CD14-positive monocyte (primary cell): Measurements from ENCODE around the gene CETP. TPM values are rescaled to one million over a fixed set of nuclear protein-coding genes. Genes with fewer than 3 reads are reported as not detected.

Experiments
- DNase-seq, 3 donors: peaks; one replicate each; pipeline ENCODE4 v3.0.0-alpha.2; 2011 to 2022
- H2AFZ ChIP-seq: 2 replicates; pipeline ENCODE4 v1.6.0; 2012; ENCODE audit warnings: mild to moderate bottlenecking, low read depth, low read length, inconsistent platforms; ENCODE audit not compliant: insufficient read depth, poor library complexity, severe bottlenecking
- H3K27ac ChIP-seq, 2 donors: 1 replicate in 1 of 2; 2 replicates in 1 of 2; pipeline ENCODE4 v1.5.1; 2012 to 2013; ENCODE audit warnings: low read length in 2 of 2, control low read depth in 1 of 2, inconsistent platforms in 1 of 2, low read depth in 1 of 2, mild to moderate bottlenecking in 1 of 2
- H3K27me3 ChIP-seq, 2 donors: one replicate each; pipeline versions ENCODE4 v1.6.0 to v1.6.1; 2011 to 2013; ENCODE audit warnings: low read length in 2 of 2; ENCODE audit not compliant: control insufficient read depth in 2 of 2, insufficient read depth in 2 of 2
- H3K36me3 ChIP-seq, 2 donors: replicated peaks in 1 of 2; 1 replicate in 1 of 2; 2 replicates in 1 of 2; pipeline versions ENCODE4 v1.5.1 to v1.6.1; 2012 to 2013; ENCODE audit warnings: low read length in 2 of 2, control low read depth in 1 of 2, inconsistent platforms in 1 of 2, mild to moderate bottlenecking in 1 of 2; ENCODE audit not compliant: insufficient read depth in 2 of 2, control insufficient read depth in 1 of 2
- H3K4me1 ChIP-seq, 2 donors: 1 replicate in 1 of 2; 2 replicates in 1 of 2; pipeline versions ENCODE4 v1.5.1 to v1.6.1; 2012 to 2013; ENCODE audit warnings: low read length in 2 of 2, control low read depth in 1 of 2, inconsistent platforms in 1 of 2, mild to moderate bottlenecking in 1 of 2, moderate library complexity in 1 of 2; ENCODE audit not compliant: insufficient read depth in 2 of 2, control insufficient read depth in 1 of 2
- H3K4me2 ChIP-seq: replicated peaks from 2 replicates; pipeline ENCODE3; 2012; ENCODE audit warnings: low read length, moderate library complexity, mild to moderate bottlenecking; ENCODE audit not compliant: poor library complexity, severe bottlenecking; ENCODE audit errors: extremely low read depth
- H3K4me3 ChIP-seq, 3 experiments: fragments of 200-600 bp in 1 of 3; sonication (generic) in 1 of 3; replicated peaks in 1 of 3; 1 replicate in 2 of 3; 2 replicates in 1 of 3; pipeline ENCODE4 v1.5.1; 2011 to 2013; ENCODE audit warnings: low read length in 3 of 3, mild to moderate bottlenecking in 3 of 3, control low read depth in 2 of 3, low read depth in 2 of 3, inconsistent platforms in 1 of 3, moderate library complexity in 1 of 3
- H3K79me2 ChIP-seq: 2 replicates; pipeline ENCODE4 v1.6.0; 2012; ENCODE audit warnings: mild to moderate bottlenecking, control low read depth, inconsistent platforms, low read length, moderate library complexity; ENCODE audit not compliant: insufficient read depth
- H3K9ac ChIP-seq: 2 replicates; pipeline ENCODE4 v1.6.0; 2017; ENCODE audit warnings: low read length, mild to moderate bottlenecking; ENCODE audit not compliant: insufficient read depth, poor library complexity, severe bottlenecking
- H3K9me3 ChIP-seq, 2 donors: replicated peaks in 1 of 2; 1 replicate in 1 of 2; 2 replicates in 1 of 2; pipeline versions ENCODE4 v1.5.1 to v1.6.1; 2012 to 2013; ENCODE audit warnings: low read length in 2 of 2, control low read depth in 1 of 2; ENCODE audit not compliant: control insufficient read depth in 1 of 2, insufficient read depth in 1 of 2
- H4K20me1 ChIP-seq: 2 replicates; pipeline ENCODE4 v1.6.0; 2012; ENCODE audit warnings: mild to moderate bottlenecking, low read length, control low read depth, moderate library complexity; ENCODE audit not compliant: insufficient read depth
- H3K27ac Mint-ChIP-seq, 7 donors: one replicate each; pipeline ENCODE4 v1.8.0; 2020; ENCODE audit warnings: mild to moderate bottlenecking in 7 of 7, mixed read lengths in 7 of 7, moderate library complexity in 6 of 7, inconsistent platforms in 2 of 7
- H3K27me3 Mint-ChIP-seq, 3 donors: one replicate each; pipeline ENCODE4 v1.8.0; 2021 to 2022; ENCODE audit warnings: low read depth in 3 of 3, mild to moderate bottlenecking in 3 of 3, mixed read lengths in 3 of 3, moderate library complexity in 3 of 3, inconsistent platforms in 1 of 3
- H3K36me3 Mint-ChIP-seq, 2 donors: one replicate each; pipeline ENCODE4 v1.8.0; 2020; ENCODE audit warnings: mixed read lengths in 2 of 2, inconsistent platforms in 1 of 2, mild to moderate bottlenecking in 1 of 2
- H3K4me1 Mint-ChIP-seq: one replicate; pipeline ENCODE4 v1.8.0; 2020; ENCODE audit warnings: mild to moderate bottlenecking, mixed read lengths
- H3K4me3 Mint-ChIP-seq, 2 donors: one replicate each; pipeline ENCODE4 v1.8.0; 2020; ENCODE audit warnings: mild to moderate bottlenecking in 2 of 2, mixed read lengths in 2 of 2, moderate library complexity in 1 of 2
- H3K9me3 Mint-ChIP-seq, 7 donors: one replicate each; pipeline ENCODE4 v1.8.0; 2020 to 2022; ENCODE audit warnings: mixed read lengths in 7 of 7, mild to moderate bottlenecking in 6 of 7, moderate library complexity in 6 of 7, inconsistent platforms in 2 of 7
- WGBS: methylation state at CpG from one replicate; pipeline ENCODE4 v1.1.5; 2013; ENCODE audit warnings: missing lambda C conversion rate; ENCODE audit not compliant: insufficient coverage; 5-methylcytosine and 5-hydroxymethylcytosine counted together
- intact Hi-C, 2 donors: fragments of 100-400 bp; cut with micrococcal nuclease; formaldehyde crosslinking; loops; one replicate each; pipeline versions ENCODE4 v1.15.0 to v1.15.1; 2023
- polyA plus RNA-seq, 3 donors: library from polyadenylated mRNA; depleted of rRNA in 1 of 3; unstranded in 2 of 3; stranded (reverse) in 1 of 3; fragments of 300-500 nt in 2 of 3; fragments of >200 nt in 1 of 3; fragmentation: Illumina TruSeq in 2 of 3; gene quantifications; 1 replicate in 2 of 3; 2 replicates in 1 of 3; pipeline ENCODE4 v1.2.3, GENCODE V29; 2012 to 2021
- TF ChIP-seq, protein P1 (sequence below): fragments of 200-600 bp; IDR thresholded peaks from one replicate; pipeline ENCODE4 v1.8.0; 2022; ENCODE audit warnings: antibody characterized with exemption, mild to moderate bottlenecking

Gene CETP
- polyA plus RNA-seq, 3 donors = 0.61 to 2.1 (median 1.3) TPM

DNA sequence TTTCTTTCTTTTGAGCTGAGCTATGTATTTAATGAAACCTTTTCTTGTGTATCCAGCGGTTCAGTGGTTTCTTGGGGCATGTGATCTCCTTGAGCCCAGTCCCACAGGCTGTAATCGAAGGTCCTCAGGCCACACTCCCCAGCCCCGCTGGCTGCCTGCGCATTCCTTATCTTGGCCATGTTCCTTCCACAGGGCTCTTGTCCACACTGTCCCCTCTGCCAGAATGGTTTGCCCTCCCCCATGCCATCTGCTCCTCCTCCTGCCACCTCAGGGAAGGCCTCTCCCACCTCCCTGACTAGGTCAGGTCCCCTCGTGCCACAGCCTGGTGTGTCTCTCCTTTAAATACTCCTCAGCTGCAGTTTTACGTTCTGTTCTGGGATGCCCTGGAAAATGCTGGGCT is 15.5 kb downstream of the CETP start:
- Histone ChIP-seq H3K79me2 (no peaks in the 10 kb centered on the region), H2AFZ (no peak overlapping the region), H3K4me2 (no peak overlapping the region), H3K4me1 (peaks cover 55 to 60% of the 10 kb centered on the region in 2 donors), H3K9me3 (no peaks in the 10 kb centered on the region), H3K27ac (no peak overlapping the region), H3K9ac (no peak overlapping the region), H3K27me3 (no peaks in the 10 kb centered on the region), H3K36me3 (peaks cover 0 to 9% of the 10 kb centered on the region in 2 donors), H3K4me3 (no peak overlapping the region), H4K20me1 (no peaks in the 10 kb centered on the region)
- no peak overlapping the region for H3K4me3 Mint-ChIP-seq
- intact Hi-C loops = no loop called here
- H3K9me3 Mint-ChIP-seq = no peaks in the 10 kb centered on the region
- WGBS = 97% methylated on average over 5 of the region's 6 CpGs
- H3K36me3 Mint-ChIP-seq = peaks cover 9% of the 10 kb centered on the region in 2 donors
- no peak for DNase-seq
- peak overlapping the region in 1 of 7 donors; percentile 49 for H3K27ac Mint-ChIP-seq
- H3K4me1 Mint-ChIP-seq = peaks cover 81% of the 10 kb centered on the region
- H3K27me3 Mint-ChIP-seq = peaks cover 0 to 4% (median 3%) of the 10 kb centered on the region in 3 donors
- TF ChIP-seq, protein P1, sequence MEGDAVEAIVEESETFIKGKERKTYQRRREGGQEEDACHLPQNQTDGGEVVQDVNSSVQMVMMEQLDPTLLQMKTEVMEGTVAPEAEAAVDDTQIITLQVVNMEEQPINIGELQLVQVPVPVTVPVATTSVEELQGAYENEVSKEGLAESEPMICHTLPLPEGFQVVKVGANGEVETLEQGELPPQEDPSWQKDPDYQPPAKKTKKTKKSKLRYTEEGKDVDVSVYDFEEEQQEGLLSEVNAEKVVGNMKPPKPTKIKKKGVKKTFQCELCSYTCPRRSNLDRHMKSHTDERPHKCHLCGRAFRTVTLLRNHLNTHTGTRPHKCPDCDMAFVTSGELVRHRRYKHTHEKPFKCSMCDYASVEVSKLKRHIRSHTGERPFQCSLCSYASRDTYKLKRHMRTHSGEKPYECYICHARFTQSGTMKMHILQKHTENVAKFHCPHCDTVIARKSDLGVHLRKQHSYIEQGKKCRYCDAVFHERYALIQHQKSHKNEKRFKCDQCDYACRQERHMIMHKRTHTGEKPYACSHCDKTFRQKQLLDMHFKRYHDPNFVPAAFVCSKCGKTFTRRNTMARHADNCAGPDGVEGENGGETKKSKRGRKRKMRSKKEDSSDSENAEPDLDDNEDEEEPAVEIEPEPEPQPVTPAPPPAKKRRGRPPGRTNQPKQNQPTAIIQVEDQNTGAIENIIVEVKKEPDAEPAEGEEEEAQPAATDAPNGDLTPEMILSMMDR = no peak

DNA sequence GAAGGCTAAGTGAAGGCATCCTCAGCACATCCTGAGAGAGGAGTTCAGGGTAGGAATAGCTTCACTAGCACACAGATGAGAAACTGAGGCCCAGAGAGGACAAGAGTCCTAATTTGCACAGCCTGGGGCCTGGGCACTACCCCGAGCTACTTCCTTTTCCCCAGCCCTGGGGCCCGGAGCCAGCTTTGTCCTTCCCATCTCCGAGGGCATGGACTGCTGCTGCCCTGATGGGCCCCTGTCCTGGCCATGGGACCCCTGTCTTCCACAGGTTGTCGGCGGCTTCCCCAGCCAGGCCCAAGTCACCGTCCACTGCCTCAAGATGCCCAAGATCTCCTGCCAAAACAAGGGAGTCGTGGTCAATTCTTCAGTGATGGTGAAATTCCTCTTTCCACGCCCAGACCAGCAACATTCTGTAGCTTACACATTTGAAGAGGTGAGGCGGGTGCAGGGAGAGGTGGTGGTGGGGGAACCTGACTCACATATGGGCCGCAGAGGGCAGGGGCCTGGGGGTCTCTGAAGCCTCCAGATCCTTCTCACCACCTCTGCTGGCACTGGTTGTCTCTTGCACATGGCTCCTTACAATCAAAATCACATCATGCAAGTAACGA is 16.2 kb downstream of the CETP start:
- Histone ChIP-seq H3K79me2 (no peaks in the 10 kb centered on the region), H3K36me3 (peaks cover 0 to 13% of the 10 kb centered on the region in 2 donors), H4K20me1 (no peaks in the 10 kb centered on the region), H3K27me3 (no peaks in the 10 kb centered on the region), H3K4me3 (no peak overlapping the region), H3K9ac (no peak overlapping the region), H3K9me3 (no peaks in the 10 kb centered on the region), H3K27ac (peak overlapping the region; percentile 27 to 30), H3K4me2 (peak overlapping the region; percentile 33), H2AFZ (peak overlapping the region; percentile 48), H3K4me1 (peaks cover 51 to 60% of the 10 kb centered on the region in 2 donors)
- TF ChIP-seq, protein P1 = no peak
- peaks cover 0 to 4% (median 4%) of the 10 kb centered on the region in 3 donors for H3K27me3 Mint-ChIP-seq
- no peak for DNase-seq
- H3K27ac Mint-ChIP-seq = peak overlapping the region in 4 of 7 donors; percentile 9 to 72 (median 68)
- no peaks in the 10 kb centered on the region for H3K9me3 Mint-ChIP-seq
- peak overlapping the region in 1 of 2 donors; percentile 53 for H3K4me3 Mint-ChIP-seq
- peaks cover 79% of the 10 kb centered on the region for H3K4me1 Mint-ChIP-seq
- WGBS = 46% methylated on average over 6 of the region's 11 CpGs
- intact Hi-C loops = no loop called here
- H3K36me3 Mint-ChIP-seq = peaks cover 16 to 17% of the 10 kb centered on the region in 2 donors
